SU-DHL-6 (cell line): ENCODE data around the gene TXNL4B.

Experiments used
- EZH2phosphoT487 ChIP-seq: fragments of 200-600 bp; sonication (generic), shearing (Covaris generic); conservative IDR thresholded peaks from 2 replicates; pipeline ENCODE4 v1.6.1; 2018; ENCODE audit warnings: mild to moderate bottlenecking, antibody characterized with exemption, low read length, moderate library complexity, mixed read lengths
- TF ChIP-seq, protein P1 (sequence below): fragments of 200-600 bp; sonication (generic); IDR thresholded peaks from one replicate; pipeline ENCODE4 v1.5.1; 2017; ENCODE audit warnings: antibody characterized with exemption, mild to moderate bottlenecking, low read length, moderate library complexity; ENCODE audit not compliant: insufficient read depth, poor library complexity, severe bottlenecking

DNA sequence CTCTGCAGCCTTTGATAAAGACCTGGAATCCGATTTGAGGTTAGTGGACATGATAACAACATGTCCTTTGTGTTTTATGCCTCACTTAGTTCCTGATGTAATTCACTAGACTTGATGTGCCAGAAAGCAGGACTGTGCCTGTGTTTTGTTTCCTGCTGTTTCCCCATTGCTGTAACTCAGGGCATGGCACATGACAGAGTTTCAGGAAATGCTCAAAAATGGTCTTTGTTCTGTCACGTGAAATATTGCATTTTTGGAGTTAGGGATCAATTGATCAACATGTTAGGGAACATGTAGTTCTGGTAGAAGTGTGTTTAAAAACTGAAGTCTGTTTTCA lies 33.0 kb upstream of the TXNL4B start:
- TF ChIP-seq, protein P1, sequence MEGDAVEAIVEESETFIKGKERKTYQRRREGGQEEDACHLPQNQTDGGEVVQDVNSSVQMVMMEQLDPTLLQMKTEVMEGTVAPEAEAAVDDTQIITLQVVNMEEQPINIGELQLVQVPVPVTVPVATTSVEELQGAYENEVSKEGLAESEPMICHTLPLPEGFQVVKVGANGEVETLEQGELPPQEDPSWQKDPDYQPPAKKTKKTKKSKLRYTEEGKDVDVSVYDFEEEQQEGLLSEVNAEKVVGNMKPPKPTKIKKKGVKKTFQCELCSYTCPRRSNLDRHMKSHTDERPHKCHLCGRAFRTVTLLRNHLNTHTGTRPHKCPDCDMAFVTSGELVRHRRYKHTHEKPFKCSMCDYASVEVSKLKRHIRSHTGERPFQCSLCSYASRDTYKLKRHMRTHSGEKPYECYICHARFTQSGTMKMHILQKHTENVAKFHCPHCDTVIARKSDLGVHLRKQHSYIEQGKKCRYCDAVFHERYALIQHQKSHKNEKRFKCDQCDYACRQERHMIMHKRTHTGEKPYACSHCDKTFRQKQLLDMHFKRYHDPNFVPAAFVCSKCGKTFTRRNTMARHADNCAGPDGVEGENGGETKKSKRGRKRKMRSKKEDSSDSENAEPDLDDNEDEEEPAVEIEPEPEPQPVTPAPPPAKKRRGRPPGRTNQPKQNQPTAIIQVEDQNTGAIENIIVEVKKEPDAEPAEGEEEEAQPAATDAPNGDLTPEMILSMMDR, result no peak
- no peak for TF ChIP-seq EZH2phosphoT487
